Gastrocnemius medialis (tissue), 4 donors: ENCODE results near the gene CHST15.

ENCODE experiments used
- CTCF ChIP-seq, 5 experiments: fragments of 450-650 bp in 3 of 5; fragments of 200-600 bp in 2 of 5; sonication (generic) in 2 of 5; IDR thresholded peaks in 4 of 5; conservative IDR thresholded peaks in 1 of 5; 1 replicate in 4 of 5; 2 replicates in 1 of 5; pipeline ENCODE4 v1.5.1; 2016 to 2019; ENCODE audit warnings: antibody characterized with exemption in 5 of 5, mild to moderate bottlenecking in 3 of 5, moderate library complexity in 3 of 5
- POLR2A ChIP-seq, 2 donors: fragments of 450-650 bp; IDR thresholded peaks; one replicate each; pipeline ENCODE4 v1.6.1; 2017; ENCODE audit warnings: antibody characterized with exemption in 2 of 2, mild to moderate bottlenecking in 2 of 2, moderate library complexity in 2 of 2

- TF ChIP-seq CTCF (IDR thresholded peaks at IDR 0.05 in 4 of 5, conservative IDR thresholded peaks at IDR 0.05 in 1 of 5) (no peak), POLR2A (IDR thresholded peaks at IDR 0.05) (no peak)
Measured at GRCh38 chr10:124104011-124104627, 10.7 kb upstream of the CHST15 start.
